ENCODE results near the gene LMBR1L. TPM values are rescaled to one million over a fixed set of nuclear protein-coding genes. Genes with fewer than 3 reads are reported as not detected.

LMBR1L gene
- total RNA-seq, 1 donor, result 112 TPM

DNA sequence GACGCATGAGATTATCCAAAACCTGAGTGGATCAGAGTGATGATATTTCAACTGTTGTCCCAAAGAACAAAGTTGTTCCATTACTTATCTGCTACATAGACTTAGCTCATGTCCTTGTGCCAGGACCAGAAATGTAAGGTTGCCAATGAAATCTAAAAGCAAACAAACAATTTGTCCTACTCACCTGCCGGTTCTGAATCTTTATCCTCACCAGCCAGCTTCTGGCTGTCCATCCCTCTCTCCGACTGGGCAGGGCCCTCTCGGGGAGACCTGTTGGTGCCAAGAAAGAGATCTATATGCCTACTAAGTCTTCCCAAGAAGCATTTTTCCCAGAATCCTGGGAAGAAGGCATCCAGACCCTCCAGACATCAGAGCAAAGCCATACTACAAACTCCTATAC, 55.6 kb downstream of the LMBR1L start:
- DNase-seq (ENCODE audit: low read depth in 2 of 3, low spot score in 2 of 3), result no peak

DNA sequence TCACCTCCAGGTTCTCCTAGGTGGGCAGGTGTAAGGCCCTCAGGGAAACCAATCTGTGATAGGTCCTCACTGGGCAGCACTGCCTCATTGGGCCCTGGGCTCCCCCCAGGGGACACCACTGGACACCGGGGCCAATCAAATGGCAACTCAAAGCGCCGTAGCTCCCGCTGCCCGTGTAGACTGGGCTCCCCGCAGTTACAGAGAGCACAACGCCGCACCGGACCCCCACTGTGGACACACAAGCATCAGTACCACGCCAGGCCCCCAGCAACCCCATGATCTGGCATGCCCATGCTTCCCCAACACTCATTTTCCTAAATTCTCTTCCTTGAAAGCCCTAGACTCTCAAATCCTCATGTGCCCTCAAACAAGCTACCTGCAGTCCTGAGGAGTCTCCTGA, 56.1 kb downstream of the LMBR1L start:
- no peak for DNase-seq (ENCODE audit: low read depth in 2 of 3, low spot score in 2 of 3)

DNA sequence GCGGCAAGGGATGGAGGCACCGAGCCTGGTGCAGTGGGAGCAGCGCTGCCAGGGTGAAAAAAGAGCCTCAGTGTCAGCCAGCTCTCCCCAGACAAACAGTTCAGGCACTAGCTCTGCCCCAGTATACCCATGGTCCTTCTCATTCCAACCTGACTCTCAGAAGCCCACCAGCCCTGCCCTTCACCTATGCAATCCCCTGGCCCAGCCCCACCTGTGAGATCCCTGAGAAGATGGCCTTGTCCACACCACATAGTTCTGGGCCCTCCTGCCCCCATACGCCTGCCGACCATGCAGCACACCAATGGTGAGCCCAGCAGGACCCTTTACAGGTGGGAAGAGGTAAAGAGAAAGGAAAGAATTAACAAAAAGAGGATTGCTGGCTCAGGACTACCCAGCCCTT, 56.6 kb downstream of the LMBR1L start:
- DNase-seq (ENCODE audit: low read depth in 2 of 3, low spot score in 2 of 3), result no peak

DNA sequence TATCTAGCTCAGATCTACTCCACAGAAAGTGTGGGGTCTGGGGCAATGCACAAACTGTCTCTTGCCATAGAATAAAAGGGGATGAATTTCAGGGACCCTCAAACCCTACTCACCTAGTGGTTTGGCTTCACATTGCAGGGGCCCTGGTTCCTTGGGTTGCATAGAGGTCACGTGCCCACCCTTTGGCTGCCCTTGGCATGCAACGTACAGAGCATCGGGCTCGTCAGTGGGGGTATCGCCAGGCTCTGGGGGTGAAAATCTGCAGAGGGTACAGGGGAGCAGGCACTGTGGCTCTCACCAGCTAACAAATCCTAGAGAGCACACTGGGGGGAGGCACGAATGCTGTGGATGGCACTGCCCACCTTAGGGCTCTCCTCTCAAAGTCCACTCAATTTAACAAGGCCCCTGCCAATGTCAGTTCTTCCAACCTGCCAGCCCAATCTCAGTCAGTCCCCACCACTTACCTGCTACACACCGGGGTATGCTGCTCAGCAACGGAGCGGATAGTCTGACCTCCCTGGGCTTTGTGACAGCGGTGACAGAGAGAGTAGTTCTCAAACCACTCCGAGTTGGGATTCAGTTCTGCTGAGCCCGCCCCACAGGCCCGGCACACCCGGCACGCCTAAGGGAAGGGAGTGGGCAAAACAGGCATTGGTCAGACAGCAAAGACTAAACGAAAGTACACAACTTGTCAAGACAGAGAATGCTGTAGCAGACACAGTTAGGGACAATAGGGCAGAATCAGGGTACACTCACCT, 58.0 kb downstream of the LMBR1L start:
- no peak for DNase-seq (ENCODE audit: low read depth in 2 of 3, low spot score in 2 of 3)

DNA sequence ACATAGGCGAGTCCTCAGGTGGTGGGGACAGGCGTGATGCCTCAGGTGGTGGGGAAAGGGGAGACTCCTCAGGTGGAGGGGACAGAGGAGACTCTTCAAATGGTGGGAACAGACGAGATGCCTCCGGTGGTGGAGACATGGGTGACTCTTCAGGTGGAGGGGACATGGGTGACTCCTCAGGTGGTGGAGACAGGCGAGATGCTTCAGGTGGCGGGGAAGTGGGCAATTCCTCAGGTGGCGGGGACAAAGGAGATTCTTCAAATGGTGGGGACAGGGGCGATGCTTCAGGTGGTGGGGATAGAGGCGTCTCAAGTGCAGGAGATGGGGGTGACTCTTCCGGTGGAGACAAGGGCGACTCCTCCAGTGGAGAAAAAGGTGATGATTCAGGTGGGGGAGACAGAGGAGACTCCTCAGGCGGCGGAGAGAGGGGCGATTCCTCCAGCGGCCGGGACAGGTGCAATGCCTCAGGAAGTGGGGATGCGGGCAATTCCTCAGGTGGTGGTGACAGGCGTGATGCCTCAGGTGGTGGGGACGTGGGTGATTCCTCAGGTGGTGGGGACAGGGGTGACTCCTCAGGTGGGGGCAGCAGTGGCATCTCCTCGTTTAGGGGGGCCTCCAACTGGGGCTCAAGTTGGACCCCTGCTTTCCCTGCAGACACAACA, 58.7 kb downstream of the LMBR1L start:
- DNase-seq (ENCODE audit: low read depth in 2 of 3, low spot score in 2 of 3), result no peak

DNA sequence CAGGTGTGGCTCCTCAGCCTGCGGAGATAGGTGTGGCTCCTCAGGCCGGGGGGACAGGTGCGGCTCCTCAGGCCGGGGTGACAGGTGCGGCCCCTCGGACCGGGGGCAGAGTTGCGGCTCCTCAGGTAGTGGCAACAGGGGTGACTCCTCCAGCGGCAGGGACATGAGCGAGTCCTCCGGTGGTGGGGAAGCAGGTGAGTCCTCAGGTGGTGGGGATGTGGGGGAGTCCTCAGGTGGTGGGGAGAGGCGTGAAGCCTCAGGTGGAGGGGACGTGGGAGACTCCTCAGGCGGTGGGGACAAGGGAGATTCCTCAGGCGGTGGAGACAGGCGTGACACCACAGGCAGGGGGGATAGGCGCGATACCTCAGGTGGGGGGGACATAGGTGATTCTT, 59.3 kb downstream of the LMBR1L start:
- DNase-seq (ENCODE audit: low read depth in 2 of 3, low spot score in 2 of 3), result no peak

DNA sequence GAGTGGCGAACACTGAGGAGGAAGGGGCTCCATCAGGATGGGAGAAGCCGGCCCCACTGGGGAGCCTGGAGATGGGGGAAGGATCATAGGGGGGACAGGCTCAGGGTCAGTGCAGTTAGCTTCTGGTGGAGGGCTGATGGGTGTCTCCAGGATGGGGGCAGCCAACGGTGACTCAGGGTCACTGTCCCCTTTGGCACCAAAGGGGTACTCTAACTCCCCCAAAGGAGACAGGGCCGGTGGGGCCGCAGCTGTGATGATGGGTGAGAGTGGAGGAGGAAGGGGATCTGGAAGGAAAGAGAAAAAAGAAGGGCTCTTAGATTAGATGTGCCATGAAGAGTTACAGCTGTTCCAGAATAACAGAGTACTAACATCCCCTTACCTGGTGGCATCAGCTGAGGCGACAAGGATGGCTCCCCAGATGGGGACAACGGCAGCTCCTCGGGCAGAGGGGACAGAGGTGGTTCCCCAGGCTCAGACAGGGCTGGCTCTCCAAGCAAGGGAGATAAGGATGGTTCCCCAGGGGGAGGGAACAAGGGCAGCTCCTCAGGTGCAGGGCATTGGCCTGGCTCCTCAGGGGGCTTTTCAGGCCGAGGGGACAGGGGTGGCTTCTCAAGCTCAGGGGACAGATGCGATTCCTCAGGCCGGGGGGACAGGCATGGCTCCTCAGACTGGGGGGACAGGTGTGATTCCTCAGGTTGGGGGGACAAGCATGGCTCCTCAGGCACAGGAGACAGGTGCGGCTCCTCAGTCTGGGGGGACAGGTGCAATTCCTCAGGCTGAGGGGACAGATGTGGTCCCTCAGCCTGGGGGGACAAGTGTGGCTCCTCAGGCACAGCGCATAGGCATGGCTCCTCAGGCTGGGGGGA, 59.9 kb downstream of the LMBR1L start:
- no peak for DNase-seq (ENCODE audit: low read depth in 2 of 3, low spot score in 2 of 3)

DNA sequence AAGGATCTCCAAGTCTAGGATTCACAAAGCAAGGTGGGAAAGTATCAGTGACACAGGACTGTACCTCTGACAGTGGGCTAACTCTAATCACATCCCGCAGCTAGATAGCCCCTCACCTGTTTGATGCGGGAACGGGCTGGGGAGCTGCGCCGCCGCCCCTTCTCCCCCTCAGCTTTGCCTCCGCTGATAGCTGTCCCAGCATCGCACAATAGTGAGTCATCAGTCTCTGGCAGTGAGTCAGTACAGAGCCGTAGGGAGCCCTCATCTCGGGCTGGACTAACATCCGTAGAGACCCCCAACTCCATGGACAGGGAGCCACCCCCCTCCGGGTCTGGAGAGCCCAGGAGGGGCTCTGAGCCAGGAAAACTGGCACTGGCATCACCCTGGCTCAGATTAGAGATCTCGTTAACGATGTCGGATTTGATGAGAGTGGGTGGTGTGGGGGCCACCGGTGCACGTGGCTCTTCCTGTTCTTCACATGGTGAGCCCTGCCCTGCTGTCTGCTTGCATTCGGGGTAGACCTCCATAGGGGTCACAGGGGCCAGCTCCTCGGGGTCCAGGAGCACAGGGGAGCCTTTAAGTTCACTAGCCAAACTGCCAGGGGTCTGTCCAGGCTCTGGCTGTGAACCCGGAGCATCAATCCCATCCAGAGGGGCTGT, 61.0 kb downstream of the LMBR1L start:
- no peak for DNase-seq (ENCODE audit: low read depth in 2 of 3, low spot score in 2 of 3)

DNA sequence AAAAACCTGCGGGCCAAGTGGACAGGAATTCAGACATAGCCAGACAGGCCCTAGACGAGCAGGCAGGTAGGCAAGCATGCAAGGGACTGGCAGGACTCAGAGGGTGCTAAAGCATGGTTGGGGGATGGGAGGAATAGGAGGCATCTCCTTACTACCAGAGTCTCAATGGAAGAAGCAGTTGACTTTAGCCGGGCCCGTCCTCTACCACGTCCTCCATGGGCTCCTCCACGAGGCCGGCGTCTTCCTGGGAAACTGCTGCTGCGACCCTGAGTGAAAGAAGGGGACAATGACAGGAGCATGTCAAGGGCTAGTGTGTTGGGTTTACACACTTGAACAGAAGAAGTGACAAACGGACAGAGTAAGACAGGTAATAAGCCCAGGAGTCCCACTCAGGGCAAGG, 61.7 kb downstream of the LMBR1L start:
- no peak for DNase-seq (ENCODE audit: low read depth in 2 of 3, low spot score in 2 of 3)

Small RNAs within 50 kb of the gene (small RNA-seq; reads per million reads assigned to genes)
- gene RF00019, result not detected

Other genes starting within 250 kb of the LMBR1L start
- gene RND1, start 245.0 kb downstream of the LMBR1L start, total RNA-seq, result 1.9 TPM
- 8.6 TPM for gene FKBP11, start 185.4 kb downstream of the LMBR1L start, total RNA-seq
- gene ARF3, start 153.4 kb downstream of the LMBR1L start, total RNA-seq, result 73.5 TPM
- gene WNT10B, start 139.1 kb downstream of the LMBR1L start, total RNA-seq, result under 0.01 TPM
- gene WNT1, start 132.5 kb downstream of the LMBR1L start, total RNA-seq, result not detected
- 0.81 TPM for gene DDN, start 111.5 kb downstream of the LMBR1L start, total RNA-seq
- gene PRKAG1, start 92.1 kb downstream of the LMBR1L start, total RNA-seq, result 38.0 TPM
- gene KMT2D, start 50.1 kb downstream of the LMBR1L start, total RNA-seq, result 54.7 TPM
- 2.7 TPM for gene RHEBL1, start 40.9 kb downstream of the LMBR1L start, total RNA-seq
- gene DHH, start 16.0 kb downstream of the LMBR1L start, total RNA-seq, result 0.81 TPM
- 1,377 TPM for gene TUBA1B, start 20.5 kb upstream of the LMBR1L start, total RNA-seq
- 804 TPM for gene TUBA1A, start 78.2 kb upstream of the LMBR1L start, total RNA-seq
- gene TUBA1C, start 154.2 kb upstream of the LMBR1L start, total RNA-seq, result 257 TPM
- gene PRPH, start 184.3 kb upstream of the LMBR1L start, total RNA-seq, result under 0.01 TPM
- gene TROAP, start 212.4 kb upstream of the LMBR1L start, total RNA-seq, result 2.2 TPM
- gene C1QL4, start 226.3 kb upstream of the LMBR1L start, total RNA-seq, result under 0.01 TPM
- gene DNAJC22, start 236.0 kb upstream of the LMBR1L start, total RNA-seq, result not detected